Fibroblast of mammary gland (primary cell): ENCODE data around the gene PPP1R3F.
A peak's percentile ranks its signal among the peaks of the same experiment; 100 is the strongest.

Experiments
- DNase-seq: peaks from one replicate; pipeline ENCODE4 v3.0.0-alpha.2; 2010; ENCODE audit warnings: low read depth
- H3K4me3 ChIP-seq: 2 replicates; pipeline ENCODE4 v1.5.1; 2011; ENCODE audit warnings: low read depth, mild to moderate bottlenecking, low read length, moderate library complexity; ENCODE audit not compliant: control insufficient read depth
- CTCF ChIP-seq: conservative IDR thresholded peaks from 2 replicates; pipeline ENCODE4 v1.5.1; 2011; ENCODE audit warnings: low read depth, low read length, inconsistent platforms; ENCODE audit not compliant: control insufficient read depth, insufficient read depth

The PPP1R3F gene

GRCh38 chrX:49277535-49277830, 7.9 kb downstream of the PPP1R3F start:
- DNase-seq, result no peak
- no peak for TF ChIP-seq CTCF
- H3K4me3 ChIP-seq, result no peak overlapping the region

- H3K4me3 ChIP-seq, result no peak overlapping the region
- TF ChIP-seq CTCF, result no peak
- no peak for DNase-seq
These were observed 8.5 kb downstream of the PPP1R3F start for GRCh38 chrX:49278081-49278480.

- peak; percentile 48 for DNase-seq
- H3K4me3 ChIP-seq, result no peak overlapping the region
- peak; percentile 42 for TF ChIP-seq CTCF
These were observed 13.0 kb downstream of the PPP1R3F start for GRCh38 chrX:49282647-49283011.

GRCh38 chrX:49284212-49284611, 14.6 kb downstream of the PPP1R3F start:
- DNase-seq, result no peak
- H3K4me3 ChIP-seq, result no peak overlapping the region
- TF ChIP-seq CTCF, result no peak

DNA sequence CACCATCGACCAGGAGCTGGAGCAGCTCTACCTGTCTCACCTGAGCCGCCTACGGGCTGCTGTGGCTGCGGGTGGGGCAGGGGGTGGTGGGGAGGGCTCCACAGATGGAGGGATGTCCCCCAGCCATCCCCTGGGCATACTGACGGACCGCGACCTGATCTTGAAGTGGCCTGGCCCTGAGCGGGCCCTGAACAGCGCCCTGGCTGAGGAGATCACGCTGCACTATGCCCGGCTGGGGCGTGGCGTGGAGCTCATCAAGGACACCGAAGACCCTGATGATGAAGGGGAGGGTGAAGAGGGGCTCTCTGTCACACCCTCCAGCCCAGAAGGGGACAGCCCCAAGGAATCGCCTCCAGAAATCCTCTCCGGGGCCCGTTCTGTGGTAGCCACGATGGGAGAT, 16.5 kb downstream of the PPP1R3F start:
- no peak for TF ChIP-seq CTCF
- DNase-seq, result no peak
- H3K4me3 ChIP-seq, result no peak overlapping the region

- TF ChIP-seq CTCF, result no peak
- no peak for DNase-seq
- H3K4me3 ChIP-seq, result no peak overlapping the region
These were observed 17.0 kb downstream of the PPP1R3F start for GRCh38 chrX:49286581-49286980.

- no peak for TF ChIP-seq CTCF
- H3K4me3 ChIP-seq, result no peak overlapping the region
- no peak for DNase-seq
These were observed 18.1 kb downstream of the PPP1R3F start for GRCh38 chrX:49287665-49288064.
